HCT116 (cell line): Measurements from ENCODE around the gene TENT4A. TPM values are rescaled to one million over a fixed set of nuclear protein-coding genes. Genes with fewer than 3 reads are reported as not detected.

Experiments
- ATAC-seq: fragments of 200-7000 bp; cut with Tn5 transposase; 2 replicates; pipeline ENCODE4 v1.9.1; 2020; ENCODE audit warnings: mild to moderate bottlenecking, moderate library complexity
- BruUV-seq: library from RNA; stranded (reverse); fragments of 400-500 nt; replicated peaks from 2 replicates; lab custom pipeline; 2021; lab: Mats Ljungman, UMichigan
- CTCF ChIA-PET: fragments of 300-600 bp; sonication (Branson Sonifier 250); formaldehyde crosslinking; loops from one replicate; lab custom pipeline; 2021; ENCODE audit warnings: antibody characterized with exemption; lab: Charles Lee
- POLR2A ChIA-PET: fragments of 300-600, 350-600 bp; sonication (Branson Sonifier 250); formaldehyde crosslinking; loops from one replicate; lab custom pipeline; 2021; ENCODE audit warnings: antibody characterized with exemption; lab: Charles Lee
- RAD21 ChIA-PET, 2 experiments: fragments of 300-600 bp; sonication (Branson Sonifier 250); formaldehyde crosslinking; loops; one replicate each; lab custom pipeline; 2023; ENCODE audit warnings: low total read pairs in 2 of 2; ENCODE audit not compliant: uncharacterized antibody in 2 of 2, unreplicated experiment in 2 of 2, low non-redundant PET in 1 of 2; lab: Charles Lee
- DNase-seq: peaks from one replicate; pipeline ENCODE4 v3.0.0-alpha.2; 2010; ENCODE audit warnings: low read depth, low spot score
- H2AFZ ChIP-seq: fragments of 200-600 bp; shearing (Covaris generic), sonication (generic); 2 replicates; pipeline ENCODE4 v1.6.1; 2017; ENCODE audit warnings: low read depth, mixed run types, mixed read lengths, antibody characterized with exemption, low read length; ENCODE audit not compliant: poor library complexity, severe bottlenecking
- H3K27ac ChIP-seq: 2 replicates; pipeline ENCODE4 v1.5.1; 2012; ENCODE audit warnings: low read depth, low read length
- H3K27me3 ChIP-seq: fragments of 200-600 bp; sonication (generic); 2 replicates; pipeline ENCODE4 v1.6.1; 2016; ENCODE audit warnings: mixed run types, low read length, mixed read lengths; ENCODE audit not compliant: insufficient read depth
- H3K36me3 ChIP-seq, 2 experiments: fragments of 200-500 bp in 1 of 2; fragments of 200-600 bp in 1 of 2; sonication (Bioruptor generic) in 1 of 2; sonication (generic) in 1 of 2; 2 replicates each; pipeline versions ENCODE4 v1.5.1 to v1.6.1; 2014 to 2016; ENCODE audit warnings: low read length in 2 of 2, inconsistent platforms in 1 of 2, mixed read lengths in 1 of 2, mixed run types in 1 of 2; ENCODE audit not compliant: insufficient read depth in 2 of 2, control insufficient read depth in 1 of 2
- H3K4me1 ChIP-seq, 2 experiments: fragments of 200-600 bp in 1 of 2; sonication (generic) in 1 of 2; 2 replicates each; pipeline versions ENCODE4 v1.5.1 to v1.6.1; 2012 to 2017; ENCODE audit warnings: low read length in 2 of 2, inconsistent platforms in 1 of 2, mild to moderate bottlenecking in 1 of 2, mixed read lengths in 1 of 2, mixed run types in 1 of 2, moderate library complexity in 1 of 2; ENCODE audit not compliant: insufficient read depth in 2 of 2, control insufficient read depth in 1 of 2
- H3K4me2 ChIP-seq: fragments of 200-600 bp; sonication (generic); 2 replicates; pipeline ENCODE4 v1.6.1; 2017; ENCODE audit warnings: mixed run types, low read length, mixed read lengths
- H3K4me3 ChIP-seq, 2 experiments: fragments of 200-600 bp in 1 of 2; sonication (generic) in 1 of 2; replicated peaks in 1 of 2; 2 replicates each; pipeline ENCODE4 v1.5.1; 2011 to 2016; ENCODE audit warnings: low read length in 2 of 2, control low read depth in 1 of 2, low read depth in 1 of 2, mild to moderate bottlenecking in 1 of 2, mixed read lengths in 1 of 2, mixed run types in 1 of 2
- H3K79me2 ChIP-seq: fragments of 200-600 bp; sonication (generic); 2 replicates; pipeline ENCODE4 v1.6.1; 2017; ENCODE audit warnings: mild to moderate bottlenecking, mixed run types, low read length, moderate library complexity, mixed read lengths; ENCODE audit not compliant: insufficient read depth
- H3K9ac ChIP-seq: fragments of 200-600 bp; sonication (generic); 2 replicates; pipeline ENCODE4 v1.6.1; 2016; ENCODE audit warnings: low read length, mixed read lengths
- H3K9me2 ChIP-seq: fragments of 200-600 bp; sonication (generic), shearing (Covaris generic); 2 replicates; pipeline ENCODE4 v1.6.1; 2017; ENCODE audit warnings: mixed run types, mild to moderate bottlenecking, moderate library complexity; ENCODE audit not compliant: insufficient read depth
- H3K9me3 ChIP-seq, 2 experiments: fragments of 200-500 bp in 1 of 2; fragments of 200-600 bp in 1 of 2; sonication (Bioruptor generic) in 1 of 2; sonication (generic) in 1 of 2; 2 replicates each; pipeline ENCODE4 v1.6.1; 2014 to 2017; ENCODE audit warnings: low read length in 2 of 2, mixed read lengths in 2 of 2, inconsistent platforms in 1 of 2, low read depth in 1 of 2, mild to moderate bottlenecking in 1 of 2, mixed run types in 1 of 2, moderate library complexity in 1 of 2; ENCODE audit not compliant: control insufficient read depth in 1 of 2, insufficient read depth in 1 of 2
- H4K20me1 ChIP-seq: fragments of 200-600 bp; sonication (generic), shearing (Covaris generic); 2 replicates; pipeline ENCODE4 v1.6.1; 2017; ENCODE audit warnings: mixed run types, mild to moderate bottlenecking, moderate library complexity; ENCODE audit not compliant: insufficient read depth
- CEBPB ChIP-seq: IDR thresholded peaks from 2 replicates; pipeline ENCODE4 v1.6.1; 2012; ENCODE audit warnings: low read depth
- EGR1 ChIP-seq: IDR thresholded peaks from 2 replicates; pipeline ENCODE4 v1.6.1; 2012; ENCODE audit warnings: low read depth
- ELF1 ChIP-seq: IDR thresholded peaks from 2 replicates; pipeline ENCODE4 v1.6.1; 2012; ENCODE audit warnings: low read depth, borderline replicate concordance
- JUND ChIP-seq: IDR thresholded peaks from 2 replicates; pipeline ENCODE4 v1.6.1; 2012
- MAX ChIP-seq: IDR thresholded peaks from 2 replicates; pipeline ENCODE4 v1.6.1; 2012
- POLR2A ChIP-seq: IDR thresholded peaks from 2 replicates; pipeline ENCODE4 v1.7.0; 2011; ENCODE audit warnings: borderline replicate concordance; ENCODE audit not compliant: insufficient read depth, insufficient read length; ENCODE audit errors: extremely low read depth
- SIN3A ChIP-seq: IDR thresholded peaks from 2 replicates; pipeline ENCODE4 v1.6.1; 2012; ENCODE audit warnings: low read depth
- SRF ChIP-seq: IDR thresholded peaks from 2 replicates; pipeline ENCODE4 v1.6.1; 2012; ENCODE audit warnings: low read depth
- TCF7L2 ChIP-seq: IDR thresholded peaks from 2 replicates; pipeline ENCODE4 v1.7.0; 2011; ENCODE audit warnings: borderline replicate concordance, inconsistent platforms; ENCODE audit not compliant: insufficient read depth, insufficient read length; ENCODE audit errors: extremely low read depth
- ZFX ChIP-seq: fragments of 450-650 bp; IDR thresholded peaks from 2 replicates; pipeline ENCODE4 v1.6.1; 2017
- ZNF274 ChIP-seq: fragments of 200-500 bp; sonication (Bioruptor generic); IDR thresholded peaks from 2 replicates; pipeline ENCODE4 v1.6.1; 2014; ENCODE audit warnings: mild to moderate bottlenecking, low read depth, low read length, inconsistent platforms
- intact Hi-C: fragments of 100-400 bp; cut with micrococcal nuclease; formaldehyde crosslinking; loops from 2 replicates; pipeline ENCODE4 v1.10.0; 2022
- total RNA-seq: library from RNA; stranded (reverse); gene quantifications from one replicate; pipeline ENCODE4 v1.2.1, GENCODE V29; 2021; ENCODE audit not compliant: unreplicated experiment
- TF ChIP-seq, protein P1 (sequence below), 3 experiments: fragments of 200-600 bp in 1 of 3; sonication (generic) in 1 of 3; IDR thresholded peaks in 2 of 3; conservative IDR thresholded peaks in 1 of 3; 2 replicates each; pipeline ENCODE4 v1.5.1; 2012 to 2017; ENCODE audit warnings: low read depth in 2 of 3, low read length in 2 of 3, antibody characterized with exemption in 1 of 3, borderline replicate concordance in 1 of 3, control low read depth in 1 of 3, mild to moderate bottlenecking in 1 of 3, mixed read lengths in 1 of 3, mixed run types in 1 of 3, moderate library complexity in 1 of 3; ENCODE audit not compliant: insufficient read depth in 1 of 3
- TF ChIP-seq, protein P2 (sequence below): IDR thresholded peaks from 2 replicates; pipeline ENCODE4 v1.6.1; 2012; ENCODE audit warnings: low read depth

TENT4A gene
- total RNA-seq, 1 experiment from 2014 or later, result 39.8 TPM

GRCh38 chr5:6734781-6735180 lies 21.5 kb downstream of the TENT4A start:
- CTCF ChIA-PET, result interaction anchor here (1.4 kb wide), 1 partner anchor 9 kb away, joined by 3 read pairs; no protein-coding TSS in a partner anchor
- BruUV-seq, result no TSS peak

More at GRCh38 chr5:6734781-6735180, 21.5 kb downstream of the TENT4A start:
- no peak for ATAC-seq
- RAD21 ChIA-PET, result no interaction called here
- no peak overlapping the region for H3K9ac ChIP-seq
- intact Hi-C loops, result no loop called here
- POLR2A ChIA-PET, result no interaction called here
- no peak overlapping the region for H2AFZ ChIP-seq
- H3K27ac ChIP-seq, result no peak overlapping the region
- peaks cover 99% of the 10 kb centered on the region for H3K79me2 ChIP-seq
- H3K9me2 ChIP-seq, result no peaks in the 10 kb centered on the region
- TF ChIP-seq TCF7L2, result no peak
- TF ChIP-seq JUND, result no peak
- TF ChIP-seq POLR2A, result no peak
- TF ChIP-seq ZFX, result no peak
- no peak for TF ChIP-seq EGR1
- no peak for TF ChIP-seq CEBPB
- no peak for TF ChIP-seq SIN3A
- no peak for TF ChIP-seq ZNF274
- TF ChIP-seq, protein P1, sequence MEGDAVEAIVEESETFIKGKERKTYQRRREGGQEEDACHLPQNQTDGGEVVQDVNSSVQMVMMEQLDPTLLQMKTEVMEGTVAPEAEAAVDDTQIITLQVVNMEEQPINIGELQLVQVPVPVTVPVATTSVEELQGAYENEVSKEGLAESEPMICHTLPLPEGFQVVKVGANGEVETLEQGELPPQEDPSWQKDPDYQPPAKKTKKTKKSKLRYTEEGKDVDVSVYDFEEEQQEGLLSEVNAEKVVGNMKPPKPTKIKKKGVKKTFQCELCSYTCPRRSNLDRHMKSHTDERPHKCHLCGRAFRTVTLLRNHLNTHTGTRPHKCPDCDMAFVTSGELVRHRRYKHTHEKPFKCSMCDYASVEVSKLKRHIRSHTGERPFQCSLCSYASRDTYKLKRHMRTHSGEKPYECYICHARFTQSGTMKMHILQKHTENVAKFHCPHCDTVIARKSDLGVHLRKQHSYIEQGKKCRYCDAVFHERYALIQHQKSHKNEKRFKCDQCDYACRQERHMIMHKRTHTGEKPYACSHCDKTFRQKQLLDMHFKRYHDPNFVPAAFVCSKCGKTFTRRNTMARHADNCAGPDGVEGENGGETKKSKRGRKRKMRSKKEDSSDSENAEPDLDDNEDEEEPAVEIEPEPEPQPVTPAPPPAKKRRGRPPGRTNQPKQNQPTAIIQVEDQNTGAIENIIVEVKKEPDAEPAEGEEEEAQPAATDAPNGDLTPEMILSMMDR (IDR thresholded peaks at IDR 0.05 in 2 of 3, conservative IDR thresholded peaks at IDR 0.05 in 1 of 3; ENCODE audit: borderline replicate concordance in 1 of 3, insufficient read depth in 1 of 3, low read depth in 2 of 3, low read length in 2 of 3), result no peak
- TF ChIP-seq, protein P2, sequence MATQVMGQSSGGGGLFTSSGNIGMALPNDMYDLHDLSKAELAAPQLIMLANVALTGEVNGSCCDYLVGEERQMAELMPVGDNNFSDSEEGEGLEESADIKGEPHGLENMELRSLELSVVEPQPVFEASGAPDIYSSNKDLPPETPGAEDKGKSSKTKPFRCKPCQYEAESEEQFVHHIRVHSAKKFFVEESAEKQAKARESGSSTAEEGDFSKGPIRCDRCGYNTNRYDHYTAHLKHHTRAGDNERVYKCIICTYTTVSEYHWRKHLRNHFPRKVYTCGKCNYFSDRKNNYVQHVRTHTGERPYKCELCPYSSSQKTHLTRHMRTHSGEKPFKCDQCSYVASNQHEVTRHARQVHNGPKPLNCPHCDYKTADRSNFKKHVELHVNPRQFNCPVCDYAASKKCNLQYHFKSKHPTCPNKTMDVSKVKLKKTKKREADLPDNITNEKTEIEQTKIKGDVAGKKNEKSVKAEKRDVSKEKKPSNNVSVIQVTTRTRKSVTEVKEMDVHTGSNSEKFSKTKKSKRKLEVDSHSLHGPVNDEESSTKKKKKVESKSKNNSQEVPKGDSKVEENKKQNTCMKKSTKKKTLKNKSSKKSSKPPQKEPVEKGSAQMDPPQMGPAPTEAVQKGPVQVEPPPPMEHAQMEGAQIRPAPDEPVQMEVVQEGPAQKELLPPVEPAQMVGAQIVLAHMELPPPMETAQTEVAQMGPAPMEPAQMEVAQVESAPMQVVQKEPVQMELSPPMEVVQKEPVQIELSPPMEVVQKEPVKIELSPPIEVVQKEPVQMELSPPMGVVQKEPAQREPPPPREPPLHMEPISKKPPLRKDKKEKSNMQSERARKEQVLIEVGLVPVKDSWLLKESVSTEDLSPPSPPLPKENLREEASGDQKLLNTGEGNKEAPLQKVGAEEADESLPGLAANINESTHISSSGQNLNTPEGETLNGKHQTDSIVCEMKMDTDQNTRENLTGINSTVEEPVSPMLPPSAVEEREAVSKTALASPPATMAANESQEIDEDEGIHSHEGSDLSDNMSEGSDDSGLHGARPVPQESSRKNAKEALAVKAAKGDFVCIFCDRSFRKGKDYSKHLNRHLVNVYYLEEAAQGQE, result no peak
- no peak for TF ChIP-seq SRF
- no peak for TF ChIP-seq ELF1
- TF ChIP-seq MAX, result no peak
- H3K4me2 ChIP-seq, result no peak overlapping the region
- no peaks in the 10 kb centered on the region for H3K9me3 ChIP-seq
- H3K36me3 ChIP-seq, result peaks cover 19 to 25% of the 10 kb centered on the region in 2 experiments; a peak in 3 of 4 replicates
- no peaks in the 10 kb centered on the region for H3K27me3 ChIP-seq
- no peak for DNase-seq
- H3K4me3 ChIP-seq, result no peak overlapping the region
- H3K4me1 ChIP-seq, result no peaks in the 10 kb centered on the region
- peaks cover 11% of the 10 kb centered on the region; the same call in 1 of the 2 replicates for H4K20me1 ChIP-seq
